ENCODE measurements around the gene TYROBP. TPM values are rescaled to one million over a fixed set of nuclear protein-coding genes. Genes with fewer than 3 reads are reported as not detected.

Gene TYROBP
- total and polyA plus RNA-seq, 4 donors = 17.0 to 1,276 (median 417) TPM

- H3K27ac ChIP-seq (ENCODE audit: low read depth in 1 of 2, low read length in 1 of 2) = peak overlapping the region in 1 of 2 donors; percentile 32
- H3K4me1 ChIP-seq (ENCODE audit: control insufficient read depth in 5 of 5, insufficient read depth in 5 of 5, low read length in 5 of 5) = peaks cover 0 to 17% (median 0%) of the 10 kb centered on the region in 5 donors
Observed at GRCh38 chr19:35905178-35905727, 2.8 kb downstream of the TYROBP start.

GRCh38 chr19:35904311-35905068, 3.6 kb downstream of the TYROBP start:
- DNase-seq = peak in 1 of 3 donors; percentile 6
- Histone ChIP-seq H3K36me3 (ENCODE audit: control insufficient read depth in 4 of 4, insufficient read depth in 4 of 4, low read length in 4 of 4) (no peaks in the 10 kb centered on the region), H3K27me3 (ENCODE audit: control insufficient read depth in 3 of 3, insufficient read depth in 3 of 3, low read length in 2 of 3) (no peaks in the 10 kb centered on the region), H3K27ac (ENCODE audit: low read depth in 1 of 2, low read length in 1 of 2) (peak overlapping the region in 1 of 2 donors; percentile 85), H3K9ac (ENCODE audit: insufficient read depth in 1 of 2, low read length in 2 of 2) (no peak overlapping the region), H3K9me3 (ENCODE audit: control insufficient read depth in 4 of 4, insufficient read depth in 3 of 4, low read length in 3 of 4) (no peaks in the 10 kb centered on the region), H3K4me3 (no peak overlapping the region), H3K4me1 (ENCODE audit: control insufficient read depth in 5 of 5, insufficient read depth in 5 of 5, low read length in 5 of 5) (peaks cover 0 to 19% (median 0%) of the 10 kb centered on the region in 5 donors)
- ATAC-seq (ENCODE audit: insufficient read depth, low FRiP score) = no peak
- no peak for TF ChIP-seq CTCF (IDR thresholded peaks at IDR 0.05; ENCODE audit: control extremely low read depth, extremely low read depth)
- WGBS, 2 donors = 73 to 79% methylated on average over 10 of the region's 10 CpGs

More at GRCh38 chr19:35905178-35905727, 2.8 kb downstream of the TYROBP start:
- H3K9ac ChIP-seq (ENCODE audit: insufficient read depth in 1 of 2, low read length in 2 of 2) = no peak overlapping the region
- H3K36me3 ChIP-seq (ENCODE audit: control insufficient read depth in 4 of 4, insufficient read depth in 4 of 4, low read length in 4 of 4) = no peaks in the 10 kb centered on the region
- WGBS, 2 donors = 74 to 75% methylated on average over 6 of the region's 6 CpGs
- TF ChIP-seq CTCF (IDR thresholded peaks at IDR 0.05; ENCODE audit: control extremely low read depth, extremely low read depth) = no peak
- H3K9me3 ChIP-seq (ENCODE audit: control insufficient read depth in 4 of 4, insufficient read depth in 3 of 4, low read length in 3 of 4) = no peaks in the 10 kb centered on the region
- no peak for DNase-seq
- H3K4me3 ChIP-seq = no peak overlapping the region
- ATAC-seq (ENCODE audit: insufficient read depth, low FRiP score) = no peak
- H3K27me3 ChIP-seq (ENCODE audit: control insufficient read depth in 3 of 3, insufficient read depth in 3 of 3, low read length in 2 of 3) = no peaks in the 10 kb centered on the region

- H3K9me3 ChIP-seq (ENCODE audit: control insufficient read depth in 4 of 4, insufficient read depth in 3 of 4, low read length in 3 of 4) = no peaks in the 10 kb centered on the region
- no peaks in the 10 kb centered on the region for H3K27me3 ChIP-seq (ENCODE audit: control insufficient read depth in 3 of 3, insufficient read depth in 3 of 3, low read length in 2 of 3)
- H3K27ac ChIP-seq (ENCODE audit: low read depth in 1 of 2, low read length in 1 of 2) = peak overlapping the region in 1 of 2 donors; percentile 85
- H3K4me3 ChIP-seq = no peak overlapping the region
- no peak overlapping the region for H3K9ac ChIP-seq (ENCODE audit: insufficient read depth in 1 of 2, low read length in 2 of 2)
- no peak for TF ChIP-seq CTCF (IDR thresholded peaks at IDR 0.05; ENCODE audit: control extremely low read depth, extremely low read depth)
- 1 to 3% methylated on average over 24 of the region's 24 CpGs for WGBS, 2 donors
- H3K36me3 ChIP-seq (ENCODE audit: control insufficient read depth in 4 of 4, insufficient read depth in 4 of 4, low read length in 4 of 4) = no peaks in the 10 kb centered on the region
- ATAC-seq (ENCODE audit: insufficient read depth, low FRiP score) (no peak), DNase-seq (peak; percentile 73 to 85 (median 80))
- peaks cover 0 to 26% (median 0%) of the 10 kb centered on the region in 5 donors for H3K4me1 ChIP-seq (ENCODE audit: control insufficient read depth in 5 of 5, insufficient read depth in 5 of 5, low read length in 5 of 5)
Observed at GRCh38 chr19:35903550-35904179, 4.4 kb downstream of the TYROBP start.
